Cardiac fibroblast (primary cell): ENCODE data around the gene CFAP54.
A peak's percentile ranks its signal among the peaks of the same experiment; 100 is the strongest.

Experiments
- DNase-seq, 2 donors: peaks; one replicate each; pipeline versions ENCODE4 v3.0.0 to v3.0.0-alpha.2; 2010; ENCODE audit warnings: low read depth in 2 of 2
- H3K4me3 ChIP-seq, 2 donors: replicated peaks in 1 of 2; 1 replicate in 1 of 2; 2 replicates in 1 of 2; pipeline ENCODE4 v1.5.1; 2011; ENCODE audit warnings: low read depth in 2 of 2, low read length in 2 of 2, mild to moderate bottlenecking in 2 of 2, moderate library complexity in 1 of 2
- TF ChIP-seq, protein P1 (sequence below): IDR thresholded peaks from one replicate; pipeline ENCODE4 v1.5.1; 2011; ENCODE audit warnings: low read depth, mild to moderate bottlenecking, low read length, inconsistent platforms

CFAP54 gene

GRCh38 chr12:96514328-96514727 is 25.0 kb downstream of the CFAP54 start:
- peak; percentile 31 to 41 for DNase-seq
- no peak overlapping the region for H3K4me3 ChIP-seq
- TF ChIP-seq, protein P1, sequence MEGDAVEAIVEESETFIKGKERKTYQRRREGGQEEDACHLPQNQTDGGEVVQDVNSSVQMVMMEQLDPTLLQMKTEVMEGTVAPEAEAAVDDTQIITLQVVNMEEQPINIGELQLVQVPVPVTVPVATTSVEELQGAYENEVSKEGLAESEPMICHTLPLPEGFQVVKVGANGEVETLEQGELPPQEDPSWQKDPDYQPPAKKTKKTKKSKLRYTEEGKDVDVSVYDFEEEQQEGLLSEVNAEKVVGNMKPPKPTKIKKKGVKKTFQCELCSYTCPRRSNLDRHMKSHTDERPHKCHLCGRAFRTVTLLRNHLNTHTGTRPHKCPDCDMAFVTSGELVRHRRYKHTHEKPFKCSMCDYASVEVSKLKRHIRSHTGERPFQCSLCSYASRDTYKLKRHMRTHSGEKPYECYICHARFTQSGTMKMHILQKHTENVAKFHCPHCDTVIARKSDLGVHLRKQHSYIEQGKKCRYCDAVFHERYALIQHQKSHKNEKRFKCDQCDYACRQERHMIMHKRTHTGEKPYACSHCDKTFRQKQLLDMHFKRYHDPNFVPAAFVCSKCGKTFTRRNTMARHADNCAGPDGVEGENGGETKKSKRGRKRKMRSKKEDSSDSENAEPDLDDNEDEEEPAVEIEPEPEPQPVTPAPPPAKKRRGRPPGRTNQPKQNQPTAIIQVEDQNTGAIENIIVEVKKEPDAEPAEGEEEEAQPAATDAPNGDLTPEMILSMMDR = no peak

- TF ChIP-seq, protein P1 = peak; percentile 11
Observed at GRCh38 chr12:96516472-96517430, 27.4 kb downstream of the CFAP54 start.

GRCh38 chr12:96520767-96521166 is 31.4 kb downstream of the CFAP54 start:
- no peak overlapping the region for H3K4me3 ChIP-seq
- TF ChIP-seq, protein P1 = no peak
- peak in 1 of 2 donors; percentile 34 for DNase-seq

More at GRCh38 chr12:96516472-96517430, 27.4 kb downstream of the CFAP54 start:
- H3K4me3 ChIP-seq = no peak overlapping the region
- DNase-seq = peak; percentile 88 to 91

GRCh38 chr12:96521895-96522682 is 32.7 kb downstream of the CFAP54 start:
- TF ChIP-seq, protein P1 = no peak
- no peak for DNase-seq
- no peak overlapping the region for H3K4me3 ChIP-seq

GRCh38 chr12:96522690-96523089 is 33.3 kb downstream of the CFAP54 start:
- no peak for DNase-seq
- TF ChIP-seq, protein P1 = no peak
- no peak overlapping the region for H3K4me3 ChIP-seq

GRCh38 chr12:96526110-96526509 is 36.7 kb downstream of the CFAP54 start:
- DNase-seq = no peak
- TF ChIP-seq, protein P1 = no peak
- H3K4me3 ChIP-seq = no peak overlapping the region
